COLO829 (cell line): ENCODE data around the gene RAB42.
"Not testable (repeated sequence)": the region's sequence is repeated elsewhere in the genome, so short reads cannot be mapped to it uniquely, and the experiment has no call there.

ENCODE experiments used
- DNase-seq: peaks from one replicate; pipeline ENCODE4 v3.0.0; 2012; ENCODE audit warnings: low spot score

Gene RAB42, protein sequence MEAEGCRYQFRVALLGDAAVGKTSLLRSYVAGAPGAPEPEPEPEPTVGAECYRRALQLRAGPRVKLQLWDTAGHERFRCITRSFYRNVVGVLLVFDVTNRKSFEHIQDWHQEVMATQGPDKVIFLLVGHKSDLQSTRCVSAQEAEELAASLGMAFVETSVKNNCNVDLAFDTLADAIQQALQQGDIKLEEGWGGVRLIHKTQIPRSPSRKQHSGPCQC

DNA sequence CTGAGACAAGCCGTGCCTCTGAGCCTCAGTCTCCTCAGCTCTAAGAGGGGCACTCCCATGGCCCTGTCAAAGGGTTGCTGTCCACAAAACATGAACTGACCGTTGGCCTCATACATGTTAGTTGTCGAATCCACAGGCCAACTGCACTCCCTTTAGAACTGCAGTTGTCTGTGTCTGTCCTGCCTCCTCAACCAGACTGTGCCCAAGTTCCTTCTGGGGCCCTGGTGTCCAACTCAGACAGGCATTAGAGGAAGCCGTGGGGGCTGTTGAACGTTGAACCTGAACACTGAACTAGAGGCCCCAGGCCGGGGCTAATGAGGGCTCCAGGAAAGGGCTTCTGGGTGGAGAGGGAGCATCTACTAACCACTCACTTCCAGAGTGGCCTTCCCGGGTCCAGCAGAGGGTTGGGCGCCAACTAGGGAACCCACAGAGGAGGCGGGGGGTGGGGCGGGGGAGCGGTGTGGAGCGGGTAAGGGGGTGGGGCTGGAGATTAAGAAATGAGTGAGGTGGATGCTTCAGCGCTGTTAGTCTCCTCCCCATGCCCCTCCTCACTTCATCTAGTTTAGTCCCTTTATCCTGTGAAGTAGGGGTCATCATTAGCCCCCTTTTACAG lies at the start of gene RAB42:
RAB42 (plus strand) TSS at position 558 of the 613 bp plus-strand sequence. CDS start 247 bp downstream, outside the sequence.
- no peak for DNase-seq

DNA sequence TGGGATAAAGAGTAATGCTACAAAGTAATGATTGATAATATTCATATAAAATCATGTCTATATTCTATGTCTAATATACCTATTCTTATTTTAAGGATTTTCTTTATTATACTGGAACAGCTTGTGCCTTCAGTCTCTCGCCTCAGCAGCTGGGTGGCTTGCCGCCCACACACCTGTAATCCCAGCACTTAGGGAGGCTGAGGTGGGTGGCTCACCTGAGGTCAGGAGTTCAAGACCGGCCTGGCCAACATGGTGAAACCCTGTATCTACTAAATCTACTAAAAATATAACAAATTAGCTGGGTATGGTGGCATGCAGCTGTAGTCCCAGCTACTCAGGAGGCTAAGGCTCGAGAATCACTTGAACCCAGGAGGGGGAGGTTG lies 46.8 kb upstream of the RAB42 start:
- DNase-seq = no peak

DNA sequence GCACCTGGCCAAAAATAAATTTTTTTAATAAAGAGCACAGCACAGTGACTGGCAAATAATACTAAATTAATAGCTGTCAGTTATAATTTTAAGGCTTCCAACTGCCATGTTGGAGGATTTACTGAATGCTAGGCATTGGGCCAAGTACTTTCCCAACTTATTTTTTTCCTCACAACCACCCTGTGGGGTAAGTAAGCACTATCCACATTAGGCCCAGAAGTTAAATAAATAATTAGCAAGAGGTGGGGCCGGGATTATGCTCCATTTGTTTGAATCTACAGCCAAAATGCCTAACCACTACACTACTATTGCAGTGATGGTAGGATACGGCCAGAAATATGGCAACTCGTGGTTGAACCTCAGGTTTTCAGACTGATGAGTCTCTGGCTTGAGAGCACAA lies 43.7 kb upstream of the RAB42 start:
- no peak for DNase-seq

DNA sequence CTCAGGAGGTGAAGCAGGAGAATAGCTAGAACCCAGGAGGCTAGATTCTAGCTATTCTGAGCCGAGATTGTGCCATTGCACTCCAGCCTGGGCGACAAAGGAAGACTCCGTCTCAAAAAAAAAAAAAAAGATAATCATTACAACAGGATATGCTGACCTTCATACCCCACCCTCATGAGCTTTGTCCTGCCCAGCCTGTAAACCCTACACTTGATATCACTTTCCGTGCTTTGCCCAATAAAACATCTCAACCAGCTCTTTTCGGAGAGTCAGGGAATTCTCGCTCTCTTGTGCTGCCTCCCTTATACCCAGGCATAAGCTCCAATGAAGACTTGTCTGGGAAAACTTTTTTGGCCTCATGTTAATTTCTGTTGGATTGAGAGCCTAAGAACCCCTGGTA lies 40.7 kb upstream of the RAB42 start:
- DNase-seq = no peak

DNA sequence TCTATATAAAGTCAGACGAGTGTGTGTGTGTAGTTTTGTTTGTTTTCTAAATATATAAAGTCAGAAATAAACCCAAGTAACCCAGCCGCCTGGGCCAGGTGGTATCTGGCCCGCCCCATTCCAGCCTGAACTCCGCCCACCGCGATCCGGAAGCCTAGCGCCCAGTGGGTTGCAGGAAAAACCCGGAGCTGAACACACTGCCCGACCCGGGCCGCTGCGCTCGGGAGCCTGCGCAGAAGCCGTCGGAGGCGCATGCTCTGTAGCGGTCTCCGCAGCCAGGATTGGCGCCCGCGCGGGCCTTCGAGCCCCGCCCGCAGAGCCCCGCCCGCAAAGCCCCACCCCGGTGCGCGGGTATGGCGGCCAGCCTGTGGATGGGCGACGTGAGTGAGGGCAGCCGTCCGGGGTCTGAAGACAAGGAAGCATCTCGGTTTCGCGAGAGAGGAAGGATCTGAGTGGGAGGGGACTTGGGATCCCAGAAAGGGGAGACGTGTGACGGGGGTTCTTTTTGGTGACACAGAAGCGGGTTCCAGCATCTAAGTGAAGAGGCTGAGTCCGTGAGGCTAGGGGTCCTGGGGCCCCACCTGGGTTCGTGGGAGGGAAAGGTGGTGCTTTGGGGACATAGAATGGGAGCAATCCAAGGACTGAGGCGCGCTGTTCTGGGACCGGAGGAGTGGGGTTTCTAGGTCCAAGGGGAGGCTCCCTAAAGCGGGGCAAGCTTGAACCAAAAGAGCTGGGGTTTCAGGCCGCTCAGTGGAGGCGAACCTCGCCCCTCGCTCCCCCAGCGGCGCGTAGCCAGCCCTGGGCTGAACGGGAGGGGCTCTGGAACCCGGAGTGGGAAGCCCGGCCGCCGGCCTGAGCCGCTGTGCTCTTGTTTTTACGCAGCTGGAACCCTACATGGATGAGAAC lies 39.1 kb upstream of the RAB42 start, which contains the start of gene TRNAU1AP:
TRNAU1AP (plus strand) TSS at position 328 of the 906 bp plus-strand sequence; CDS start at position 354, 26 bp downstream.
- DNase-seq = peak; percentile 98

DNA sequence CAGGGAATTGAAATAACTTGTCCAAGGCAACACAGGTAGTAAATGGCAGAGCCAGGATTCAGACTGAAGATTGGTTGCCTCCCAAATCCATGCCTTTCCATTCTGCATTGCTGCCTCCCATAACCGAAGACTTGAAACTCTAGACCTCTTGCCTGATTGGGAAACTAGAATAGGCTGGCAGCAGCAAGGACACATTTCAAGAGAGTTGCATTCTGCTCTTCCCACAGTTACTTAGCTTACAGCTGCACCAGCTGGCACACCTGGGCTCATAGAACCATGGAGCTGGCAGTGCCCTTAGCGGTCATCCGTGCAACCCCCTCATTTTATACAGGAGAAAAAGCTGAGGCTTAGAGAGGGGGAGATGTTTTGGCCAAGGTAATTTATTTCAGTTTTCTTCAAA lies 31.2 kb upstream of the RAB42 start:
- DNase-seq = no peak

DNA sequence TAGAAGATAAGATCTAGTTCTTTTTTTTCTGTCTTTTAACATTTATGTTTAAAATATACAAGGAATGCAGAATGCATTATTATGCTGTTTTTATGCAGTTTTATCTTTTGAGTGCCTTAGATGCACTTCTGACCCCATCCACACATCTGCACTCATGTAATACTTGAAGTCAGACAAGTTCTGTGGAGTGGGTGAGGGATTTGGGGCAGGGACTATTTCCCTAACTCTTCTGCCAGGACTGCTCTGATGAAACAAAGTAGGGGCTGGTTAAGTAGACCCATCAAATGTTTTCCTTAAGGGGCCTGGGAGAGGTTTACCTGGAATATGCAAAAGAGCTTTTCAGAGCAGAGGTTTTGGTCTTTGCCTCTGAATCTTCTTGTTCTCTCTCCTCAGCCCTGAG lies 27.8 kb upstream of the RAB42 start:
- no peak for DNase-seq

DNA sequence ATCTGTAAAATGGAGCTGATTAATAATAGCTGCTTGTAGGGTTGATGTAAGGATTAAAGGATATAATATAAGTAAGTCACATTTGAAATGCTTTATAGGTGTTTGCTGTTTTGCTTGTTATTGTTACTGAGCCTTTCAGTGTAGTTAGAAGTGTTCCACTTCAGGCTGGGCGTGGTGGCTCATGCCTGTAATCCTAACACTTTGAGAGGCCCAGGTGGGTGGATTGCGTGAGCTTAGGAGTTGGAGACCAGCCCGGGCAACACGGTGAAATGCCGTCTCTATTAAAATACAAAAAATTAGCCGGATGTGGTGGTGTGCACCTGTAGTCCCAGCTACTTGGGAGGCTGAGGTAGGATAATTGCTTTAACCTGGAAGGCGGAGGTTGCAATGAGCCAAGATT lies 27.0 kb upstream of the RAB42 start:
- DNase-seq = no peak

DNA sequence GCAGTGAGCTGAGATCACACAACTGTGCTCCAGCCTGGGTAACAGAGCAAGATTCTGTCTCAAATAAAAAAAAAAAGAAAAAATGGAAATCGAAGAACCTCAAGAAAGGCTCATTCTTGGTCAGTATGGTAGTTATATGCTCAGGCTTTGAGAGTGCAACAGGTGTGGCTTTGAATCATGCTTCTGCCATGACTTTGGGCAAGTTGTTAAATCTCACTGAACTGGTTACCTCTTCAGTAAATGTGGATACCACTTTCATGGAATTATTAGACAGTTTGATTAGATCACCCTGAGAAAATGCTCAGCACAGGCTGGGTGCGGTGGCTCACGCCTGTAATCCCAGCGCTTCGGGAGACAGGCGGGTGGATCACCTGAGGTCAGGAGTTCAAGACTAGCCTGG lies 26.3 kb upstream of the RAB42 start:
- DNase-seq = no peak

DNA sequence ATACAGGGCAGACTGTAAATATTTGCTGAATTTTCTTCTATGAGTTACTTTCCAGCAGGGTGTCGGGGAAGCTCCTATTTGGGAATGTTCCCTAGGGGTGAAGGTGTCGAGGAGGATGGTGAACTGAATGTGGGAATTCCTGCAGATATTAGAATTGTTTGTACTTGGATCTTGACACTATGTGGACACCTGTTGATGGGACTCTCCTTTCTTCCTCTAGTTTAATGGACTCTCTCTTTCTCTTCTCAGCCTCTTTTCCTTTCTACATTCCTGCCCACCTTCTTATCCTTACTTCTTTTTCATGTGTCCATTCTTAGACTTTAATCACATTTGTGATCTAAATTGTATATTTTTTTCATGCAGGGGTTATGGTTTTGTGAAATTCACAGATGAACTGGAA lies 25.1 kb upstream of the RAB42 start:
- no peak for DNase-seq

DNA sequence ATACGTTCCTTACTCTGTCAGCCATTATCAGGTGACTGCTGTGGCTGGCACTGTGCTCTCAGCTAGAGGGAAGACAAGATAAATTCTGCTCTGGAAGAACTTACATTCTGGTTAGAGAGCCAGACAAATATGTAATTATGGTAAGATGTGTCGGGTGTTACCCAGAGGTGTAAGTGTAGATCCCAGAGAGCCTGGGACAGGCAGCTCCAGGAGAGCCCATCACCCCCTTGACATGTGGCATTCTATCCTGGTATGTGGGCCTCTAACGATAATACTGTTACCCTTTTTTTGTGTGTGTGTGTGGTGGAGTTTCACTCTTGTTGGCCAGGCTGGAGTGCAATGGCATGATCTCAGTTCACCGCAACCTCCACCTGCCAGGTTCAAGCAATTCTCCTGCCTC lies 20.2 kb upstream of the RAB42 start:
- no peak for DNase-seq

DNA sequence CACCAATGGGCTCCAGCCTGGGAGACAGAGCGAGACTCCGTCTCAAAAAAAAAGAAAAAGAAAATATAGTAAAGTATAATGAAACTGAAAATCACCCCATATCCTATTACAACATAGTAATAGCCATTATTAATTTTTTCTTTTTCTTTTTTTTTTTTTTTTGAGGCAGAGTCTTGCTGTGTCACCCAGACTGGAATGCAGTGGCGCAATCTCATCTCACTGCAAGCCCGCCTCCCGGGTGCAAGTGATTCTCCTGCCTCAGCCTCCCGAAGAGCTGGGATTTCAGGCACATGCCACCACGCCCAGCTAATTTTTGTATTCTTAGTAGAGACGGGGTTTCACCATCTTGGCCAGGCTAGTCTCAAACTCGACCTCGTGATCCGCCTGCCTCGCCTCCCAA lies 19.2 kb upstream of the RAB42 start:
- DNase-seq = not testable (repeated sequence)

DNA sequence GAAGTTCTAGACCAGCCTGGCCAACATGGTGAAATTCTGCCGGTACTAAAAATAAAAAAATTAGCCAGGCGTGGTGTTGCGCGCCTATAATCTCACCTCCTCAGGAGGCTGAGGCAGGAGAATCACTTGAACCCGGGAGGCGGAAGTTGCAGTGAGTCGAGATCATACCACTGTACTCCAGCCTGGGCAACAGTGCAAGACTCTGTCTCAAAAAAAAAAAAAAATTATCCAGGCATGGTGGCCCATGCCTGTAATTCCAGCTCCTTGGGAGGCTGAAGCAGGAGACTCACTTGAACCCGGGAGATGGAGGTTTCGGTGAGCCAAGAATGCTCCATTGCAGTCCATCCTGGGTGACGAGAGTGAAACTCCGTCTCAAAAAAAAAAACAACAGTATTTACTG lies 18.5 kb upstream of the RAB42 start:
- no peak for DNase-seq

DNA sequence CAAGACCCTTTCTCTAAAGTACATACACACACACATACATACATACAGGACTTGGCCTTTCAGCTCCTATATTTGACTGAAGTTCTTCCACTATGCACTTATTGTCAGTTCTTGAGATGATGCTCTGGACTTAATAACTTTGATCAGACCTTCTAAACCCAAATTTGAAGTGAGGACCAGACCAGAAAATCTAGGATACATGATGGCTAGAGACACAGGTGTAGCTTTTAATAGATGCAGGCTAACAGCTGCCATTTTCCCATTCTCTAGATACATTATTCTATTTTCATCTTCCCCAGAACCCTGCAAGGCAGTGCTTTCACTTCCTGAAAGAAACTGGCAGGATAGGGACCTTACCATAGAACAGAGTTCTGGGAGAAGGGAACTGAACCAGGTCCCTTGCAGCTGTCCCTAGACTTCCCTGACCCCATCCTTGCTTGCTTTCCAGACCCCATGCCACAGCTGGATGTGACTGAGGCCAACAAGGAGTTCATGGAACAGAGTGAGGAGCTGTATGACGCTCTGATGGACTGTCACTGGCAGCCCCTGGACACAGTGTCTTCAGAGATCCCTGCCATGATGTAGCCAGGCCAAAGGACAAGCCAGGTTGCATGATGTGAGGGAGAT lies 14.9 kb upstream of the RAB42 start:
- DNase-seq = no peak

DNA sequence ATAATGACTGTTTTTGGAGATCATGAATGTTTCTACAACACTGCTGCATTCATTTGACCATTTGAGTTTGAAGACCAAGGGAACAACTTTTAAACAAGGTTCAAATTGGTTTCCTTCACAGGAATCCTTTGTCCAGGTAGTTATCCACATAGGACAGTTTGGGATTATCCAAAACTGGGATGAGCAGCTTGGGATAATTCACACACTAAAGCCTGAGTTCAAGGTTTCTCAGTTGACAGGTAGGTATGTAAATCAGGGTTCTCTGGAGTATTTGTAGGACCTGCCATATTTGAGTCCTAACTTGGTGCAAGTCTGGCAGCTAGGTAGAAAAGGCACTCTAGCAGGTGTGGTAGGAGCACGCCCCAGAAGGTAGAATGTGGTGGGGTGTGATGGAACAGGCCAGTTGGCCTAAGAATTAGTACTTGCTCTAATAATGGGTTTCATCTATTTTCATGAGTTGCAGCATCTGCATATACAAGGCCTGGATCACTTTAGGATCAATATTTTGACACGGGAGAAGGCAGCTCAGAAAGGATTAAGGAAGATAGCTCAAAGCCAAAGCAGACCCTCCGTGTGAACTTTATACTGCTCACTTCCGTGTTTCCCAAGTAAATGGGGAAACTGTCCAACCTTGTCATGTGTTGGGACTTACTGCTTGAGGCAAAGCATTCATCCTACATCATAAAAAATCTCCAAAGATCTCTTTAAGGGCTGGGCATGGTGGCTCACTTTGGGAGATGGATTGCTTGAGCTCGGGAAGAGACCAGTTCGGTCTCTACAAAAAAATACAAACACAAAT lies 14.1 kb upstream of the RAB42 start:
- DNase-seq = no peak

DNA sequence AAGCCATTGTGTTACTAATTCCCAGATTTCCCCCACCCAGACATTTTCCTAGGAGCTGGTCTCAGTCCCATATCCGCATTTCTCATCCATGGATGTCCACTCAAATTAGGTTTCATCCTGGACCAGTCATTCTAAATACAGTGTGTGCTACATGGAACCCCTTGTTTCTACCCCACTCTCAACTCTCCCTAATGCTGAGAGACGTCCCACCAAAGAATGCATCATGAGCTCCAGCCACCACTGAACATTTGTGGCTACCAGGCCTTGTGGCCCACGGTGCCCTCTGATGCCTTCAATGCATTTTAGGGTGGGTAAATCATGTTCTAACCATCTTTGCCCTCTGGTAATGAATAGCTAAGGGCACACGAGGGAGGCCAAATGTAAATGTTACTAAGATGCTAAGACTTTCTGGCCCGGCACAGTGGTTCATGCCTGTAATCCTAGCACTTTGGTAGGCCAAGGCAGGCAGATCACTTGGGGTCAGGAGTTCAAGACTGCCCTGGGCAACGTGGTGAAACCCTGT lies 13.3 kb upstream of the RAB42 start:
- no peak for DNase-seq

DNA sequence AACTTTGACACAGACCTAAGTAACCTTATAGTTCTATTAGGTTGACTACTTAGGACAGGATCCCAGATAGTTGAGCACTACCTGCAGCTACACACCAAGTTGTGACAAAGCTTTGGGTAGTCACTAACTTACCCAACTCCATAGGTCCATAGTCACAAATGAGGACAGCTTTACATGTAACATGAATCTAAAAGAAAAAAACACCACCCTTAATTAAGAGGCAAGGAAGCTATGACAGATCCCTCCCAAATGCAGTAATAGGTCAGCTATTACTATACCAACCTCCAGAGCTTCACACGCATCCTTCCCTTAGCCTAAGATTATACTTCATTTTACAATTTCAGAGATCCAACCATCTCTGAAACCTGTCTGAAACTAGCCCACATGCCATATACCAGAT lies 12.7 kb upstream of the RAB42 start:
- no peak for DNase-seq

DNA sequence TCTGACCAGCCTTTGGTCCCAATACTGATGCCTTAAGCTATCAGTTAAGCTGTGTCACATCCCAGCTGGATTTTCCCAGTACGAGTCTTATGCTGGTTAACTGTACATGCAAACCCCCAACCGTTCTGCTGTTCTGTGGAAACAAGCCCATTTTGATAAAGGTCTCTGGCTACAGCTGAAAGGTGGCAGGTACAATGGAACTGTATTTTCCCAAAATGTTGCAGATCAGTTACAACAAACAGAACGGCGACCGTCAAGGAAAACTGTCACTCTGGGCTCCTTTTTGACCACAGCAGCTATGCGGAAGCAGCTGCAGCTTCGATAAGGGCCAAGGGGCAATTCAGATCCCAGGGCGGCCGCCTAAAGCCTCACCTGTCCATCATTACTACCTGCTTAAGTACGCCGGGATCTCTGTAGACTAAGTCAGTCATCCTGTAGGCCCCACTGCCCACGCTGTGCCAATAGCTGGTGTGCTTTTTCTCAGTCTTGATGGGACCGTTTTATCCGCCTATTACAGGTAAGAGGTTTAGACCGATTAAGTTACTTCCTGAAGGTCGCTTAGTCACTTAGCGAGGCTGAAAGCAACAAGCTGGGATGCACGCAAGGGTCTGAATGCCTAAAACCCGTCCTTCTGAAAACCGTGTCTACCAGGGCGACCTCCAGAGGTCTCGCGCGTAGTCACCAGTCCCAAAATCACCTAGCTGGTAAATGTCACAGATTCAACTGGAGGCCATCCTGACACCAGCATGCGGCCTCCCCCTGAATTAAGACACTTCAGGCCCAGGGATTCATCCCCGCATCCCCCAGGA lies 11.1 kb upstream of the RAB42 start:
- no peak for DNase-seq

DNA sequence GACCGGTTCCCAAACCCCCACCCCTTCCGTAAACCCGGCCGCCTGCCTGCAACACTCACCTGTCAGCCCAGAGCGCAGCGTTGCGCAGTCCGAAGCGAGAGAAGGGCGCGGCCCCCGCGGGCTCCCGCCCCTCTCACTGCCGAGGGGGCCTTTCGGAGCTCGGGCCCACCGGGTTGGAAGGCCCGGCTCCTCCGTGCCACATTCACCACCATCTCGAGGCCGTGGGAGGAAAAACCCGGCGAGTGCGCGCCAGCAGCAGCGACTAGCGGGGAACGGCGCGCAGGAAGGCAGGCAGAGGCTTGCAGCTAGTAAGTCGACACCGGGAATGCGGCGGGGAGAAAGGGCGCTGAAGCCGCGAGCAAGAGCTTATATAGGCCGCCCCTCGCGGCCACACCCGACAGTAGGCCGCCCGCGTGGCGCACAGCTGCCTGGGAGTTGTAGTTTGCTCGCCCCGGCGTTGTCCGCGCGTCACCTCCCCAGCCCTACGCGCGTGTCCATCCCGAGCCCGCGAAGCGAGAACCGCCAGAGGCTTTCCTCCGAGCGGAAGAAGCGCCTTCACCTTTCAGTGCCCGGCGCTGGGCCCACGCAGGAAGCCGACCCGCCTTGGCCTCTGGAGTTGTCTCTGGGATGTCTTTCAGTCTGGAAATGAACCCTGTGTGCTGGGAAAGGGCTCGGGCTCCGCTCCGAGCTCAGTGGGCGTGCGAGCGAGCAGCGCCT lies 10.4 kb upstream of the RAB42 start:
- DNase-seq = peak; percentile 92

DNA sequence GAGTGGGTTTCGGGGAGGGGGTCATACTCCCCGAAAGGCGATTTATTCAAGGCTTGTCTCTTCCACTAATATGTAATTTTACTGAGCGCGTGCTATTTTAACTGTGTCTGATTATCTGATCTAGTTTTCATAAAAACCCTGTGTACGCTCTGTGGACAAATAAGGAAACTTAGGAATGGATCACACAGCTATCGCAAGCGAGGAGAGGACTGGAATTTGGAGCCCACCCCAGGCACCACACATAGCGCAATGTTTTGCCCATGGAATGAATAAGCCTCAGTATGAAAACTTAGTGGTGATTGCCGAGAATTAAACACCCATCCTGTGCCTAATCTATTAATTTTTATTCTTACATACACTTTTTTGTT lies 9.8 kb upstream of the RAB42 start:
- no peak for DNase-seq
